Right atrium auricular region (tissue), 2 donors: ENCODE measurements around the gene BRIX1. TPM values are rescaled to one million over a fixed set of nuclear protein-coding genes. Genes with fewer than 3 reads are reported as not detected.

Experiments used
- DNase-seq: peaks from one replicate; pipeline ENCODE4 v3.0.0-alpha.2; 2019; ENCODE audit warnings: low spot score
- H3K27ac ChIP-seq, 2 donors: fragments of 200-600 bp; sonication (generic); 1 replicate in 1 of 2; 2 replicates in 1 of 2; pipeline ENCODE4 v1.5.1; 2016 to 2019
- H3K27me3 ChIP-seq, 2 donors: fragments of 200-600 bp; sonication (generic); one replicate each; pipeline versions ENCODE4 v1.5.1 to v1.6.0; 2017 to 2019
- H3K36me3 ChIP-seq: fragments of 200-600 bp; sonication (generic); one replicate; pipeline ENCODE4 v1.5.1; 2016
- H3K4me1 ChIP-seq, 2 donors: fragments of 200-600 bp; sonication (generic); one replicate each; pipeline versions ENCODE4 v1.5.1 to v1.6.0; 2017 to 2019
- H3K4me3 ChIP-seq, 2 donors: fragments of 200-600 bp; sonication (generic); 1 replicate in 1 of 2; 2 replicates in 1 of 2; pipeline ENCODE4 v1.5.1; 2017 to 2019; ENCODE audit warnings: mild to moderate bottlenecking in 1 of 2, moderate library complexity in 1 of 2
- H3K9me3 ChIP-seq, 2 donors: fragments of 200-600 bp; sonication (generic); one replicate each; pipeline ENCODE4 v1.5.1; 2019
- total RNA-seq, 2 donors: library from RNA; depleted of rRNA; stranded (reverse); fragments of >200 nt; gene quantifications; one replicate each; pipeline ENCODE4 v1.1.0, GENCODE V29; 2016
- TF ChIP-seq, protein P1 (sequence below), 2 donors: fragments of 200-600 bp; sonication (generic); IDR thresholded peaks; one replicate each; pipeline ENCODE4 v1.5.1; 2019; ENCODE audit warnings: antibody characterized with exemption in 2 of 2

The BRIX1 gene
- total RNA-seq, 2 donors from 2014 or later, result 8.4 to 11.7 TPM

DNA sequence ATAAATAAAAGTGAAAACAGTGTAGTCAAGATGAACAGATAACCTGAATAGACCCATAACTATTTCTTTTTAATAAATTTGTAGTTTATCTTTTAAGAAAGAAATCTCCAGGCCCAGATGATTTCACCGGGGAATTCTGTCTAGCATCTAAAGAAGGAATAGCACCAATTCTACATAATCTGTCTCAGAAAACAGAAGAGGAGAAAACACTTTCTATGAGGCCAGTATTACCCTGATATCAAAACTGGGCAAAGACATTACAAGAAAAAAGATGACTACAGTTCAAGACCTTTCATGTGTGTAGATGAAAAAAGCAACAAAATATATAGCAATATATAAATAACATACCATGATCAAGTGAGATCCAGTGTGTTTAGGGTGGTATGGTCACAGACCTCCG, 45.1 kb upstream of the BRIX1 start:
- Histone ChIP-seq H3K4me3 (no peak overlapping the region), H3K27me3 (no peaks in the 10 kb centered on the region), H3K27ac (no peak overlapping the region), H3K4me1 (no peaks in the 10 kb centered on the region), H3K36me3 (no peaks in the 10 kb centered on the region), H3K9me3 (peaks cover 0 to 1% of the 10 kb centered on the region in 2 donors)
- TF ChIP-seq, protein P1, sequence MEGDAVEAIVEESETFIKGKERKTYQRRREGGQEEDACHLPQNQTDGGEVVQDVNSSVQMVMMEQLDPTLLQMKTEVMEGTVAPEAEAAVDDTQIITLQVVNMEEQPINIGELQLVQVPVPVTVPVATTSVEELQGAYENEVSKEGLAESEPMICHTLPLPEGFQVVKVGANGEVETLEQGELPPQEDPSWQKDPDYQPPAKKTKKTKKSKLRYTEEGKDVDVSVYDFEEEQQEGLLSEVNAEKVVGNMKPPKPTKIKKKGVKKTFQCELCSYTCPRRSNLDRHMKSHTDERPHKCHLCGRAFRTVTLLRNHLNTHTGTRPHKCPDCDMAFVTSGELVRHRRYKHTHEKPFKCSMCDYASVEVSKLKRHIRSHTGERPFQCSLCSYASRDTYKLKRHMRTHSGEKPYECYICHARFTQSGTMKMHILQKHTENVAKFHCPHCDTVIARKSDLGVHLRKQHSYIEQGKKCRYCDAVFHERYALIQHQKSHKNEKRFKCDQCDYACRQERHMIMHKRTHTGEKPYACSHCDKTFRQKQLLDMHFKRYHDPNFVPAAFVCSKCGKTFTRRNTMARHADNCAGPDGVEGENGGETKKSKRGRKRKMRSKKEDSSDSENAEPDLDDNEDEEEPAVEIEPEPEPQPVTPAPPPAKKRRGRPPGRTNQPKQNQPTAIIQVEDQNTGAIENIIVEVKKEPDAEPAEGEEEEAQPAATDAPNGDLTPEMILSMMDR (IDR thresholded peaks at IDR 0.05), result no peak
- DNase-seq, result no peak

DNA sequence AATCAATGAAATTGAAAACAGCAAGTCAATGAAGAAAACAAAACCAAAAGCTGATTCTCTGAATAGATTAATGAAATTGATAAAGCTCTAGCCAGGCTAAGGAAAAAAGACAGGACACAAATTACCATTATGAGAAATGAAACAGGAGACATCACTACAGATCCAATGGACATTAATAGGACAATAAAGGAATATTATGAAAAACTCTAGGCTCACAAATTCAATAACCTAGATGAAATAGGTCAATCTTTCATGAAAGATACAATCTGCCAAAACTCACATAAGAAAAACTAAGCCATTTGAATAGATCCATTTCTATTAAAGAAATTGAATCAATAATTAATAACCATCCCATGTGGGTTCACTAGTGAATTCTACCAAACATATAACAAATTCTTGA, 39.2 kb upstream of the BRIX1 start:
- no peaks in the 10 kb centered on the region for H3K36me3 ChIP-seq
- no peak overlapping the region for H3K27ac ChIP-seq
- DNase-seq, result no peak
- H3K27me3 ChIP-seq, result no peaks in the 10 kb centered on the region
- H3K9me3 ChIP-seq, result peaks cover 3 to 22% of the 10 kb centered on the region in 2 donors
- TF ChIP-seq, protein P1 (IDR thresholded peaks at IDR 0.05), result no peak
- H3K4me1 ChIP-seq, result no peaks in the 10 kb centered on the region
- H3K4me3 ChIP-seq, result no peak overlapping the region

DNA sequence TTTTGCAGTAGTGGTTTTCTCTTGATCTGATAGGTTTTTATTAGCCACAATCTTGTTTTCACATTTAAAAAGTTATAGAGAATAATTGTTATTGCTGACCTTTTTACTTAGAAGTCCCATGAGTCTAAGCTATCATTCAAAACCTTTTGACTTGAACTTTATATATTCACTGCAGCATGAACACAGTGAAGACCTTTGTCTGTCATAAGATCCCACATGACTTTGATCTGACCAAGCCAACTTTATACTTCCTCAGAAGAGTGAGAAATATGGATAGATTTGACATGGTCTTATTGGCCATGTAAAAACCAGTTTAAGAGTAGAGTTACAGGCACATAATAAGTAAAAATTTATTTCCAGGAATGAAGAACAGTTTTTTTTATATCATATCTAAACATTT, 34.3 kb upstream of the BRIX1 start:
- H3K27ac ChIP-seq, result no peak overlapping the region
- no peak overlapping the region for H3K4me3 ChIP-seq
- peaks cover 3 to 14% of the 10 kb centered on the region in 2 donors for H3K9me3 ChIP-seq

DNA sequence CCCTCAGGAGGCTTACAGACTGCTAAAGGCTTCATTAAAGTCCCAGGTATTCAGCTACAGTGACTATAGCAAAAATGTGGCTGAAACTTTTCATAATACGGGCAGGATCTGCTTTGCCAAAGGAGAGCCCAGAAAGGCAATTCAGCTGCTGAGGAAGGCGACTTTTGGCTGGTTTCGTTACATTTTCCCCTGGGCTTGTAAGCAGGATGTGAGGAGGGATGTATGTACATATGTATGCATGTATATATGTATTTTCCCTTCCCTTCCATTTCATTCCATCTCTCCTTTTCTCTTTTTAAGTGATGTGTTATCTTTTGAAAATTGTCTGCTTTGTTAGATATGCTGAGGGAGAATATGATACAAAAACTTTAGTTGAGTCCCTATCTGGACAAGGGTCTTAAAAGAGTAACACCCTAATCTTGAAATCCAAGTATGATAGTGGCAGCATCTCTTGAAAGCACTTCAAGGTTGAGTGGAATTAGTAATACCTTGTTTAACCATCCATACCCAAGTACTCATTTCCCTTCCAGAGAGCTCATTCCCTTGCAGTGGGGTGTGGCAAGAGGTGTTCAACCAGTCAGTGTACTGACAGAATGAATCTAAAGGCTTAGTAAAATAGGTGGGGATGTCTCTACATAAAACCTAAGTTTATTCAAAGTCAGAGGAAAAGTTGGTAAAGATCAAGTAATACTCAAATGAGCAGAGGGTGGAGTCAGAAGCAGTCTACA, 29.0 kb upstream of the BRIX1 start:
- Histone ChIP-seq H3K27me3 (no peaks in the 10 kb centered on the region), H3K36me3 (no peaks in the 10 kb centered on the region), H3K9me3 (no peaks in the 10 kb centered on the region), H3K4me1 (no peaks in the 10 kb centered on the region), H3K27ac (no peak overlapping the region), H3K4me3 (no peak overlapping the region)
- TF ChIP-seq, protein P1 (IDR thresholded peaks at IDR 0.05), result no peak
- DNase-seq, result no peak

More for the DNA sequence above, 34.3 kb upstream of the BRIX1 start:
- no peak for DNase-seq
- TF ChIP-seq, protein P1 (IDR thresholded peaks at IDR 0.05), result no peak
- Histone ChIP-seq H3K36me3 (no peaks in the 10 kb centered on the region), H3K4me1 (no peaks in the 10 kb centered on the region), H3K27me3 (no peaks in the 10 kb centered on the region)

DNA sequence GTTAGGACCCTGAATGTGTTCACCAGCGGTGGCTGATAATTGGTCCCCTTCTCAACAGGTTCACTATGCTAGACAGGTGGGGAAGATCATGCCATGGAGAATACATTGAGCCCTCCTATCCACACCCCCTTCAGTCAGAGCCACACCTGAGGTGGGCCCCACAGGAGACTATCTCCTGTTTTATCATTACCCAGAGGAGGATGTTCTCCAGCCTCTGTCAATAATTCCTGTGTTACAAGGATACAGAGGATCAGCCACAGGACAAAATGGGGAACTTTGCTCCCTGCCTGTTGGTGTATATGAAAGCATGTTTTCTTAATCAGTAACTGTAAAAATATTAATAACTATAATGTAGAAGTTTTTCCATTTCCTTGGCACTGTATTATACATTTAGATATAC, 26.1 kb upstream of the BRIX1 start:
- TF ChIP-seq, protein P1 (IDR thresholded peaks at IDR 0.05), result no peak

DNA sequence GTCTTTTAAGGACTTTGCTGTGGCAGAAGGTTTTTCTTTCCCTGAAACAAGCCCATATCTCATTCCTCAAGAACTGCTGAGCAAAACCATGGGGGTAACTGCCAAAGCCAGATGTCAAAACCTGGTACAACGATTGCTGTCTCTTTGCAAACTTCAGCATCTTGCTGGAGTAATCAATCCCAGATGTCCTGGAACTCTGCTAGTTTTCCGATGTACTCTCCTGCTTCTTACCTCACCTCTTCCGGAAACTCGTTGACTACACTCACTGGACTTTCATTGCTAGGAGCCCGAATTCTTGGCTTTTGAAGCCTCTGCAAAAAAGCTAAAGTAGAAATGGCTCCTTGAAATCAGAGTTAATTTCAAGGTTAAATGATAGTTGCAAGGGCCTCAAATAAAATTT, 23.5 kb upstream of the BRIX1 start:
- Histone ChIP-seq H3K27ac (no peak overlapping the region), H3K4me1 (no peaks in the 10 kb centered on the region), H3K9me3 (no peaks in the 10 kb centered on the region), H3K4me3 (no peak overlapping the region), H3K27me3 (no peaks in the 10 kb centered on the region), H3K36me3 (no peaks in the 10 kb centered on the region)
- no peak for DNase-seq
- TF ChIP-seq, protein P1 (IDR thresholded peaks at IDR 0.05), result no peak

More for the DNA sequence above, 26.1 kb upstream of the BRIX1 start:
- no peak for DNase-seq
- H3K36me3 ChIP-seq, result no peaks in the 10 kb centered on the region
- no peaks in the 10 kb centered on the region for H3K27me3 ChIP-seq
- H3K4me3 ChIP-seq, result no peak overlapping the region
- no peaks in the 10 kb centered on the region for H3K9me3 ChIP-seq
- H3K27ac ChIP-seq, result no peak overlapping the region
- H3K4me1 ChIP-seq, result no peaks in the 10 kb centered on the region
